GM23338 (cell line): Measurements from ENCODE around the gene UBXN10. TPM values are rescaled to one million over a fixed set of nuclear protein-coding genes. Genes with fewer than 3 reads are reported as not detected.

Source experiments
- ATAC-seq: fragments of 200-7000 bp; cut with Tn5 transposase; 3 replicates; pipeline ENCODE4 v1.9.1; 2020
- DNase-seq: peaks from one replicate; pipeline ENCODE4 v3.0.0-alpha.2; 2015; ENCODE audit warnings: low spot score
- H2AFZ ChIP-seq: fragments of 200-600 bp; sonication (generic); 2 replicates; pipeline ENCODE4 v1.8.0; 2016; ENCODE audit warnings: antibody characterized with exemption, mild to moderate bottlenecking, moderate library complexity
- H3F3A ChIP-seq: fragments of 200-600 bp; sonication (generic); replicated peaks from 2 replicates; pipeline ENCODE4 v1.8.0; 2017; ENCODE audit warnings: antibody characterized with exemption, mixed run types, low read depth
- H3K27ac ChIP-seq: fragments of 200-600 bp; sonication (generic); 2 replicates; pipeline ENCODE4 v1.6.1; 2016; ENCODE audit warnings: low read depth
- H3K27me3 ChIP-seq: fragments of 200-600 bp; sonication (generic); 2 replicates; pipeline ENCODE4 v1.8.0; 2016; ENCODE audit warnings: mild to moderate bottlenecking, mixed run types, moderate library complexity; ENCODE audit not compliant: insufficient read depth
- H3K36me3 ChIP-seq: fragments of 200-600 bp; sonication (generic); 2 replicates; pipeline ENCODE4 v1.8.0; 2016; ENCODE audit warnings: mild to moderate bottlenecking; ENCODE audit not compliant: insufficient read depth
- H3K4me1 ChIP-seq: fragments of 200-600 bp; sonication (generic); 2 replicates; pipeline ENCODE4 v1.8.0; 2016; ENCODE audit warnings: mild to moderate bottlenecking, moderate library complexity; ENCODE audit not compliant: insufficient read depth
- H3K4me2 ChIP-seq: fragments of 200-600 bp; sonication (generic); 2 replicates; pipeline ENCODE4 v1.7.1; 2017; ENCODE audit warnings: mixed run types
- H3K4me3 ChIP-seq: fragments of 200-600 bp; sonication (generic); 2 replicates; pipeline ENCODE4 v1.6.1; 2016; ENCODE audit warnings: mixed run types
- H3K79me2 ChIP-seq: fragments of 200-600 bp; sonication (generic); replicated peaks from 2 replicates; pipeline ENCODE4 v1.8.0; 2017; ENCODE audit warnings: mild to moderate bottlenecking; ENCODE audit not compliant: insufficient read depth
- H3K9me2 ChIP-seq: fragments of 200-600 bp; sonication (generic); 2 replicates; pipeline ENCODE4 v1.8.0; 2017; ENCODE audit not compliant: insufficient read depth
- H4K20me1 ChIP-seq: fragments of 200-600 bp; sonication (generic); replicated peaks from 2 replicates; pipeline ENCODE4 v1.8.0; 2017; ENCODE audit warnings: mild to moderate bottlenecking; ENCODE audit not compliant: insufficient read depth
- H3K27ac Mint-ChIP-seq: 2 replicates; pipeline ENCODE4 v1.8.0; 2020; ENCODE audit warnings: inconsistent platforms, mild to moderate bottlenecking, moderate library complexity, mixed read lengths
- H3K27me3 Mint-ChIP-seq: 3 replicates; pipeline ENCODE4 v1.8.0; 2022; ENCODE audit warnings: low read depth, mild to moderate bottlenecking, moderate library complexity, mixed read lengths, inconsistent platforms; ENCODE audit not compliant: insufficient read depth, poor library complexity
- H3K36me3 Mint-ChIP-seq: 3 replicates; pipeline ENCODE4 v1.8.0; 2021; ENCODE audit warnings: low read depth, mild to moderate bottlenecking, inconsistent platforms, moderate library complexity, mixed read lengths
- H3K4me1 Mint-ChIP-seq: 3 replicates; pipeline ENCODE4 v1.8.0; 2020; ENCODE audit warnings: mild to moderate bottlenecking, inconsistent platforms, mixed read lengths
- H3K4me3 Mint-ChIP-seq: 3 replicates; pipeline ENCODE4 v1.8.0; 2021; ENCODE audit warnings: moderate library complexity, mild to moderate bottlenecking, inconsistent platforms, mixed read lengths
- H3K9me3 Mint-ChIP-seq: 3 replicates; pipeline ENCODE4 v1.8.0; 2020; ENCODE audit warnings: moderate library complexity, mild to moderate bottlenecking, inconsistent platforms, mixed read lengths
- CREB1 ChIP-seq: fragments of 250-450 bp; sonication (Bioruptor Pico); IDR thresholded peaks from 2 replicates; pipeline ENCODE4 v1.5.0; 2020; ENCODE audit warnings: low read depth, mild to moderate bottlenecking, moderate library complexity
- CTCF ChIP-seq, 2 experiments: fragments of 200-600 bp in 1 of 2; sonication (generic) in 1 of 2; conservative IDR thresholded peaks; 2 replicates each; pipeline versions ENCODE4 v1.5.1 to v1.6.1; 2016 to 2017; ENCODE audit warnings: antibody characterized with exemption in 2 of 2, low read depth in 2 of 2, mild to moderate bottlenecking in 2 of 2, moderate library complexity in 1 of 2
- ETS1 ChIP-seq: IDR thresholded peaks from 2 replicates; pipeline ENCODE4 v1.6.1; 2016; ENCODE audit warnings: antibody characterized with exemption
- EZH2 ChIP-seq: fragments of 200-600 bp; sonication (generic); IDR thresholded peaks from one replicate; pipeline ENCODE4 v1.8.0; 2017; ENCODE audit warnings: antibody characterized with exemption, mild to moderate bottlenecking, low read depth; ENCODE audit not compliant: unreplicated experiment
- EZH2phosphoT487 ChIP-seq: fragments of 200-600 bp; sonication (generic); IDR thresholded peaks from one replicate; pipeline ENCODE4 v1.8.1; 2018; ENCODE audit warnings: antibody characterized with exemption; ENCODE audit not compliant: unreplicated experiment
- JUNB ChIP-seq: IDR thresholded peaks from one replicate; pipeline ENCODE4 v1.6.1; 2016; ENCODE audit warnings: antibody characterized with exemption; ENCODE audit not compliant: unreplicated experiment
- NANOG ChIP-seq: IDR thresholded peaks from 2 replicates; pipeline ENCODE4 v1.6.1; 2016; ENCODE audit warnings: antibody characterized with exemption, borderline replicate concordance
- POLR2AphosphoS5 ChIP-seq: IDR thresholded peaks from 2 replicates; pipeline ENCODE4 v1.6.1; 2016; ENCODE audit warnings: antibody characterized with exemption, low read depth
- REST ChIP-seq: IDR thresholded peaks from one replicate; pipeline ENCODE4 v1.6.1; 2018; ENCODE audit warnings: antibody characterized with exemption; ENCODE audit not compliant: unreplicated experiment
- ZNF114 ChIP-seq: fragments of 250-450 bp; sonication (Bioruptor Pico); IDR thresholded peaks from 2 replicates; pipeline ENCODE4 v1.5.0; 2020; ENCODE audit warnings: mild to moderate bottlenecking, moderate library complexity
- ZNF331 ChIP-seq: fragments of 250-450 bp; sonication (Bioruptor Pico); IDR thresholded peaks from 2 replicates; pipeline ENCODE4 v1.5.0; 2020; ENCODE audit warnings: low read depth, mild to moderate bottlenecking, moderate library complexity
- ZNF462 ChIP-seq: fragments of 250-450 bp; sonication (Bioruptor Pico); IDR thresholded peaks from 2 replicates; pipeline ENCODE4 v1.5.0; 2020; ENCODE audit warnings: mild to moderate bottlenecking, moderate library complexity
- long read RNA-seq: library from polyadenylated mRNA; unstranded; transcript quantifications from one replicate; pipeline ENCODE4 v2.0.0, GENCODE V29; 2020; ENCODE audit not compliant: unreplicated experiment
- polyA plus RNA-seq: library from polyadenylated mRNA; unstranded; fragments of >200 nt; fragmentation: Nextera tagmentation; extraction: Ambion mirVana; gene quantifications from 2 replicates; pipeline ENCODE4 v1.2.1, GENCODE V29; 2016
- total RNA-seq: library from RNA; depleted of rRNA; stranded (reverse); fragments of >200 nt; shearing (Covaris generic); gene quantifications from 2 replicates; pipeline ENCODE4 v1.2.3, GENCODE V29; 2014; rRNA removed

Gene UBXN10
- total RNA-seq (0.58 and 0.69 TPM in 2 replicates), polyA plus RNA-seq (0.26 and 0.27 TPM in 2 replicates)
- long read RNA-seq, full-length matches to known transcripts: 1 of 1 reads
- long read RNA-seq, partial matches to known transcripts: 0 of 1 reads
- long read RNA-seq, other reads (novel, unspliced or antisense): 0 of 1 reads

- no peaks in the 10 kb centered on the region for H3K79me2 ChIP-seq
- peak within 1 kb of the TSS; percentile 95 for H2AFZ ChIP-seq
- H3K9me2 ChIP-seq: no peaks in the 10 kb centered on the region
- peak within 1 kb of the TSS; percentile 99 for H3K4me2 ChIP-seq
- H3F3A ChIP-seq: no peaks in the 10 kb centered on the region
- no peak within 1 kb of the TSS for H3K27ac Mint-ChIP-seq
- H3K4me1 ChIP-seq: peaks cover 9% of the 10 kb centered on the region
- no peaks in the 10 kb centered on the region for H3K9me3 Mint-ChIP-seq
- no peaks in the 10 kb centered on the region for H3K36me3 ChIP-seq
- H3K27me3 Mint-ChIP-seq: peaks cover 12% of the 10 kb centered on the region
- H3K27ac ChIP-seq: no peak within 1 kb of the TSS
- H3K36me3 Mint-ChIP-seq: no peaks in the 10 kb centered on the region; the same call in 2 of the 3 replicates
- peak within 1 kb of the TSS; percentile 73 for H3K4me3 Mint-ChIP-seq
- peaks cover 13% of the 10 kb centered on the region for H3K27me3 ChIP-seq
- H3K4me3 ChIP-seq: peak within 1 kb of the TSS; percentile 89
- DNase-seq (peak; percentile 85), ATAC-seq (peak; percentile 85)
- H3K4me1 Mint-ChIP-seq: peaks cover 23% of the 10 kb centered on the region
- no peaks in the 10 kb centered on the region for H4K20me1 ChIP-seq
- TF ChIP-seq NANOG (no peak), JUNB (no peak), ZNF114 (CRISPR knock-in tag) (no peak), EZH2phosphoT487 (no peak), ETS1 (no peak), ZNF462 (CRISPR knock-in tag) (no peak), POLR2AphosphoS5 (no peak; the same call in 1 of the 2 replicates), REST (no peak), CTCF (conservative IDR thresholded peaks at IDR 0.05; ENCODE audit: low read depth in 2 of 2) (no peak), ZNF331 (no peak), CREB1 (CRISPR knock-in tag) (no peak), EZH2 (no peak)
Observed at GRCh38 chr1:20185834-20186782, at the start of gene UBXN10, which contains the start of gene PLA2G2C. Gene UBXN10, plus strand, starts transcription at chr1:20186096. Its CDS starts 4,466 bp downstream, at chr1:20190562. Gene PLA2G2C, minus strand, starts transcription at chr1:20186518. Its CDS starts 9,155 bp downstream, at chr1:20177363.
